ENCODE results near the gene CDC42. TPM values are rescaled to one million over a fixed set of nuclear protein-coding genes. Genes with fewer than 3 reads are reported as not detected.

Gene CDC42
- total and polyA plus RNA-seq, 2 donors (not counting 1 experiment from before 2014, with no cell fraction given) = 325 to 446 TPM

DNA sequence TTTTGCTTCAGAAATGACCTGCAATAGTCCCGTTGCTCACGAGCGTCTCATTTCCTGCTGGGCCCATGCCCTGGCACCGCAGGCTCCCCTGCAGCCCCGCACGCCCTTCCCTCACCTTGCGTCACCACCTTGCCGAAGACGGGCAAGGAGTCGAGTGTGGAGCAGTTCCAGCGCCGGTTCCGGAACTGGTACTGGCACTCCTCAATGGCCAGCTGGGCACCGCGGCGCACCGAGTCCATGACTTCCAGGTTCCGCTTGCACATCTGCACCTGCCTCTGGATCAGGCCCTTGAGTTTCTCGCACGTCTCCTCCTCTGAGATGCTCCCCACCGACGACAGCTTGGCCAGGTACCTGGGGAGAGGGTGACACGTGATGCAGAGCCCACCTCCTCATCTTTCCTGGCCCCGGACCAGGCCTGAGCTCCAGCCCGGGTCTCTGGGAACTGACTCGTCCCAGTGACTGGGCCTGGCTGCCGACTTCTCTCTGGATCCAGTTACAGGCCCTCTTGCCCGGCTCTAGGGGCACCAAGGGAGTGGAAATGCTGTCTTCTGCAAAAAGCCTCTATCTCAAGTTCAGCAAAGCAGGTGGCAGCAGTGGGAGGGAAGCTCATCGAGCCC, 77.1 kb downstream of the CDC42 start:
- Histone ChIP-seq H3K27ac (ENCODE audit: insufficient read depth, low read length) (no peak overlapping the region), H3K9me3 (ENCODE audit: control insufficient read depth, insufficient read depth, low read depth, low read length) (no peaks in the 10 kb centered on the region), H3K36me3 (ENCODE audit: control insufficient read depth, insufficient read depth, low read length) (no peaks in the 10 kb centered on the region), H3K9ac (ENCODE audit: insufficient read depth, low read length) (no peak overlapping the region), H2AFZ (ENCODE audit: low read length) (no peak overlapping the region), H3K27me3 (ENCODE audit: control insufficient read depth, insufficient read depth, low read length) (no peaks in the 10 kb centered on the region), H3K4me1 (ENCODE audit: control insufficient read depth, extremely low read depth, insufficient read depth, low read length) (peaks cover 8% of the 10 kb centered on the region), H4K20me1 (ENCODE audit: control insufficient read depth, extremely low read depth, insufficient read depth, low read length) (no peaks in the 10 kb centered on the region), H3K79me2 (ENCODE audit: control insufficient read depth, insufficient read depth, low read length) (no peaks in the 10 kb centered on the region), H3K4me2 (ENCODE audit: extremely low read depth, insufficient read depth, low read length) (no peak overlapping the region), H3K4me3 (replicated peaks in 1 of 4; ENCODE audit: control extremely low read depth in 1 of 4, insufficient read depth in 1 of 4, low read depth in 3 of 4, low read length in 4 of 4) (no peak overlapping the region)
- TF ChIP-seq, protein P1, sequence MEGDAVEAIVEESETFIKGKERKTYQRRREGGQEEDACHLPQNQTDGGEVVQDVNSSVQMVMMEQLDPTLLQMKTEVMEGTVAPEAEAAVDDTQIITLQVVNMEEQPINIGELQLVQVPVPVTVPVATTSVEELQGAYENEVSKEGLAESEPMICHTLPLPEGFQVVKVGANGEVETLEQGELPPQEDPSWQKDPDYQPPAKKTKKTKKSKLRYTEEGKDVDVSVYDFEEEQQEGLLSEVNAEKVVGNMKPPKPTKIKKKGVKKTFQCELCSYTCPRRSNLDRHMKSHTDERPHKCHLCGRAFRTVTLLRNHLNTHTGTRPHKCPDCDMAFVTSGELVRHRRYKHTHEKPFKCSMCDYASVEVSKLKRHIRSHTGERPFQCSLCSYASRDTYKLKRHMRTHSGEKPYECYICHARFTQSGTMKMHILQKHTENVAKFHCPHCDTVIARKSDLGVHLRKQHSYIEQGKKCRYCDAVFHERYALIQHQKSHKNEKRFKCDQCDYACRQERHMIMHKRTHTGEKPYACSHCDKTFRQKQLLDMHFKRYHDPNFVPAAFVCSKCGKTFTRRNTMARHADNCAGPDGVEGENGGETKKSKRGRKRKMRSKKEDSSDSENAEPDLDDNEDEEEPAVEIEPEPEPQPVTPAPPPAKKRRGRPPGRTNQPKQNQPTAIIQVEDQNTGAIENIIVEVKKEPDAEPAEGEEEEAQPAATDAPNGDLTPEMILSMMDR (conservative IDR thresholded peaks at IDR 0.05 in 1 of 2, IDR thresholded peaks at IDR 0.05 in 1 of 2; ENCODE audit: low read depth in 1 of 2, low read length in 2 of 2) = no peak
- TF ChIP-seq EZH2 (IDR thresholded peaks at IDR 0.05; ENCODE audit: low read length, missing control alignments) = no peak
- no peak for DNase-seq (ENCODE audit: low read depth in 2 of 2)

DNA sequence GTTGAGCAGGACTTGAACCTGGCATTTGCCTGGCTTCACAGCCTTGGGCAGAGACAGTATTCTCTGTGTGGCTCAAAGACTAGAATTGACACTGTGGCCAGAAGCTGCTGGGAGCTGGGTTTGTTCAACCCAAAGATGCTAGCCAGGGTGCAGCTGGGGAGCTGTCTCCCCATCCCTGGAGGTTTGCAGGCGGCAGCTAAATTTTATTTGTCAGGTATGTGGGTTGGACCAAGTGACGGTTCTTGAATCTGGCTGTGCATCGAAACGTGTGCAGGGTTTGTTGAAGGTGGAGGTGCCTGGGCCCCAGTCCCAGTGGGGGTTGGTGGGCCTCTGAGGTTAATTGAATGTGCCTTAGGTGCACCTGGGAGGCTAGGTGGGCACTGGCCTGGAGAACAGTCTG, 78.6 kb downstream of the CDC42 start:
- H4K20me1 ChIP-seq (ENCODE audit: control insufficient read depth, extremely low read depth, insufficient read depth, low read length) = no peaks in the 10 kb centered on the region
- H3K36me3 ChIP-seq (ENCODE audit: control insufficient read depth, insufficient read depth, low read length) = no peaks in the 10 kb centered on the region
- no peak overlapping the region for H3K4me3 ChIP-seq (replicated peaks in 1 of 4; ENCODE audit: control extremely low read depth in 1 of 4, insufficient read depth in 1 of 4, low read depth in 3 of 4, low read length in 4 of 4)
- H3K27me3 ChIP-seq (ENCODE audit: control insufficient read depth, insufficient read depth, low read length) = no peaks in the 10 kb centered on the region
- H3K27ac ChIP-seq (ENCODE audit: insufficient read depth, low read length) = no peak overlapping the region
- no peak overlapping the region for H3K4me2 ChIP-seq (ENCODE audit: extremely low read depth, insufficient read depth, low read length)
- no peaks in the 10 kb centered on the region for H3K79me2 ChIP-seq (ENCODE audit: control insufficient read depth, insufficient read depth, low read length)
- peaks cover 8% of the 10 kb centered on the region for H3K4me1 ChIP-seq (ENCODE audit: control insufficient read depth, extremely low read depth, insufficient read depth, low read length)
- TF ChIP-seq EZH2 (IDR thresholded peaks at IDR 0.05; ENCODE audit: low read length, missing control alignments) = no peak
- TF ChIP-seq, protein P1 (conservative IDR thresholded peaks at IDR 0.05 in 1 of 2, IDR thresholded peaks at IDR 0.05 in 1 of 2; ENCODE audit: low read depth in 1 of 2, low read length in 2 of 2) = no peak
- DNase-seq (ENCODE audit: low read depth in 2 of 2) = no peak
- H3K9me3 ChIP-seq (ENCODE audit: control insufficient read depth, insufficient read depth, low read depth, low read length) = no peaks in the 10 kb centered on the region
- H3K9ac ChIP-seq (ENCODE audit: insufficient read depth, low read length) = no peak overlapping the region
- H2AFZ ChIP-seq (ENCODE audit: low read length) = no peak overlapping the region

DNA sequence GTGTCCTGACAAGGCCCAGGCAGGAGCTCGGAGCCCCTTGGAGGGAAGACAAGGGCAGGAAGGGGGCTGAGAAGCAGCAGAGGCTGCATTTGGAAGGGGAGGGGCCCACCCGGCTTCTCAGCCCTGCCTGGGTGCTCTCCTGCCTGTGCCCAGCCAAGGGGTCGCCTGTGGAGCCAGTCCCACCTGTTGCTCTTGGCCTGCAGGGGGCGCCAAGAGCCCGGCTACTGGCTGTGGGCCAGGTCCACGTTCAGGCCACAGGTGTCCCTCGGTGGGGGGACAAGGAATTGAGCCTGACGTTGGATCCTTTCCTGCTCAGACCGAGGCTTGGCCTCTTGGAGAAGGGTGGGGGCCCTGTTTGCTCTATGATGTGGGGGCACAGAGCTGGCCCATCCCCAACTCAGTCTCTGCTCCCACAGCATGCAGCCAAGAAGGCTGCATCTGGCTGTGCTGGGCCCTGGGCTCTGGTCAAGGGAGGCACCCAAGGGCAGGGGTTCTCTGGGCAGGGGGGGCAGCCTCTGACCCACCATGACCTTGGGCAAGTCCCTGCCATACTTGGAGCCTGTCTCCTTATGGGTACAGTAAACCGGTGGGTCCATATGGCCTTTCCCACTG, 79.5 kb downstream of the CDC42 start:
- H3K27ac ChIP-seq (ENCODE audit: insufficient read depth, low read length) = no peak overlapping the region
- peaks cover 8% of the 10 kb centered on the region for H3K4me1 ChIP-seq (ENCODE audit: control insufficient read depth, extremely low read depth, insufficient read depth, low read length)
- H3K9ac ChIP-seq (ENCODE audit: insufficient read depth, low read length) = no peak overlapping the region
- DNase-seq (ENCODE audit: low read depth in 2 of 2) = no peak
- H2AFZ ChIP-seq (ENCODE audit: low read length) = no peak overlapping the region
- TF ChIP-seq EZH2 (IDR thresholded peaks at IDR 0.05; ENCODE audit: low read length, missing control alignments) = no peak
- TF ChIP-seq, protein P1 (conservative IDR thresholded peaks at IDR 0.05 in 1 of 2, IDR thresholded peaks at IDR 0.05 in 1 of 2; ENCODE audit: low read depth in 1 of 2, low read length in 2 of 2) = peak; percentile 36 to 59
- H3K36me3 ChIP-seq (ENCODE audit: control insufficient read depth, insufficient read depth, low read length) = no peaks in the 10 kb centered on the region
- H3K4me3 ChIP-seq (replicated peaks in 1 of 4; ENCODE audit: control extremely low read depth in 1 of 4, insufficient read depth in 1 of 4, low read depth in 3 of 4, low read length in 4 of 4) = no peak overlapping the region
- no peaks in the 10 kb centered on the region for H3K27me3 ChIP-seq (ENCODE audit: control insufficient read depth, insufficient read depth, low read length)
- peak overlapping the region; percentile 29 for H3K4me2 ChIP-seq (ENCODE audit: extremely low read depth, insufficient read depth, low read length)
- H3K79me2 ChIP-seq (ENCODE audit: control insufficient read depth, insufficient read depth, low read length) = no peaks in the 10 kb centered on the region
- H4K20me1 ChIP-seq (ENCODE audit: control insufficient read depth, extremely low read depth, insufficient read depth, low read length) = no peaks in the 10 kb centered on the region
- no peaks in the 10 kb centered on the region for H3K9me3 ChIP-seq (ENCODE audit: control insufficient read depth, insufficient read depth, low read depth, low read length)
